ENCODE data around the gene STX8.

STX8 gene

DNA sequence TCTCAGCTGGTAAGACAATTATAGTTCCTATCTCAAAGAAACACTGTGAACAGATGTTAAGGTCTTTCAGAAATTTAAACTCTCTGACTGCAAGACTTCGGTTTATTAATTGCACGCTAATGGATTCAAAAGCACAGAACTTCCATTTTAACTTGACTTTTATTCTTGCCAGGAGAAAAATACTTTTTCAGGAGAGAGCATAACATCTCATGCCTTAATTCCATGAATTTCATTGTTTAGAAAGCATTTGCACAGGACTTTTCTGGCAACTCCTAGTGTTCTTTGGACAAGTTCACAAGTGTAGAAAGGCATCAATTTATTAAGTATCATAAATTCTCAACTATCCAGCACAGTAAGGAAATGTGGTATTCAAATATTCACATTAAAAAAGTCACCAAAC, 22.4 kb downstream of the STX8 start:
- H3K36me3 Mint-ChIP-seq (ENCODE audit: low read depth), result peaks cover 8% of the 10 kb centered on the region
- no peak overlapping the region for H3K4me3 Mint-ChIP-seq
- peaks cover 21% of the 10 kb centered on the region for H3K4me1 Mint-ChIP-seq
- no peaks in the 10 kb centered on the region for H3K27me3 Mint-ChIP-seq (ENCODE audit: low read depth)
- H3K27ac Mint-ChIP-seq, result peak overlapping the region in 2 of 3 experiments; percentile 14 to 32
- TF ChIP-seq, protein P1, sequence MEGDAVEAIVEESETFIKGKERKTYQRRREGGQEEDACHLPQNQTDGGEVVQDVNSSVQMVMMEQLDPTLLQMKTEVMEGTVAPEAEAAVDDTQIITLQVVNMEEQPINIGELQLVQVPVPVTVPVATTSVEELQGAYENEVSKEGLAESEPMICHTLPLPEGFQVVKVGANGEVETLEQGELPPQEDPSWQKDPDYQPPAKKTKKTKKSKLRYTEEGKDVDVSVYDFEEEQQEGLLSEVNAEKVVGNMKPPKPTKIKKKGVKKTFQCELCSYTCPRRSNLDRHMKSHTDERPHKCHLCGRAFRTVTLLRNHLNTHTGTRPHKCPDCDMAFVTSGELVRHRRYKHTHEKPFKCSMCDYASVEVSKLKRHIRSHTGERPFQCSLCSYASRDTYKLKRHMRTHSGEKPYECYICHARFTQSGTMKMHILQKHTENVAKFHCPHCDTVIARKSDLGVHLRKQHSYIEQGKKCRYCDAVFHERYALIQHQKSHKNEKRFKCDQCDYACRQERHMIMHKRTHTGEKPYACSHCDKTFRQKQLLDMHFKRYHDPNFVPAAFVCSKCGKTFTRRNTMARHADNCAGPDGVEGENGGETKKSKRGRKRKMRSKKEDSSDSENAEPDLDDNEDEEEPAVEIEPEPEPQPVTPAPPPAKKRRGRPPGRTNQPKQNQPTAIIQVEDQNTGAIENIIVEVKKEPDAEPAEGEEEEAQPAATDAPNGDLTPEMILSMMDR (IDR thresholded peaks at IDR 0.05; ENCODE audit: unreplicated experiment in 3 of 3), result no peak
- H3K9me3 Mint-ChIP-seq, result no peaks in the 10 kb centered on the region

DNA sequence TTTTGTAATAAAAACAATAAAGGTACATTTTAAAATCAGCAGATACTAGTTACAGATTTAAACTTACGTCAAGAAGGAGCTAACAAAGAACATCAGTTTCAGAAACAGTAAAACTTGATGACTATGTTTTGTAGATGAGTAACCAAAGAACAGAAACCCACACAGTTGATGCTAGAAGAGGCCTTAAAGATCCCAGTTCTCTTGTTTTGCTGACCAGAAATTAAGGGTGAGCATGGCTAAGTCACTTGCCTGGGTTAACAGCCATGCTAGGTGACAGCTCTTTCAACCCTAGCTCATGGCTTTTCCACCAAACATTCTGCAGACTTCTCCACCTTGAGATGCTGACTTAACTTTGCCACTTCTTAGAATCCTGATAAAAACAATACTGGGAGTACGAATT, 26.4 kb downstream of the STX8 start:
- H3K27me3 Mint-ChIP-seq (ENCODE audit: low read depth), result peaks cover 5% of the 10 kb centered on the region
- H3K4me1 Mint-ChIP-seq, result peaks cover 12% of the 10 kb centered on the region
- TF ChIP-seq, protein P1 (IDR thresholded peaks at IDR 0.05; ENCODE audit: unreplicated experiment in 3 of 3), result no peak
- no peak overlapping the region for H3K27ac Mint-ChIP-seq
- peaks cover 4% of the 10 kb centered on the region for H3K36me3 Mint-ChIP-seq (ENCODE audit: low read depth)
- H3K9me3 Mint-ChIP-seq, result no peaks in the 10 kb centered on the region
- H3K4me3 Mint-ChIP-seq, result no peak overlapping the region

DNA sequence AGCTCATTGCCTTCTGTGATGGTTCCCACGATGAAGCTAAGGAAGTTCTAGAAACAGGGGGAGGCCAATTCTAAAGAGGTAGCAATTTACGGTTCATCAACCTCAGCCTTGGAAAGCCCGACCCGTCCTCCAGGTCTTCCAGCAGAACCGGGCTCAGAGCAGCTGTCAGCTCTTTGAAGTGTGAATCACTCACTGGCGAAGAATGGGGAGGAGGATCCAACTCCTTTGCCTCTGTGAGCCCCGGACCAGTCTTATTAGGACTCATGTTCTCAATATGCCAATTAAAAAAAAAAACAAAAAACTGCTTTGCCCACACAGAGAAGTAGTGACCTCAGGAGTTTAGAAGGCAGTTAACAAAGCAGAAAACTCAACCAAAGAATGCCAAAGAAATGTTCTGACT, 31.4 kb downstream of the STX8 start:
- H3K4me3 Mint-ChIP-seq, result no peak overlapping the region
- H3K27ac Mint-ChIP-seq, result no peak overlapping the region
- H3K36me3 Mint-ChIP-seq (ENCODE audit: low read depth), result peaks cover 27% of the 10 kb centered on the region
- peaks cover 5% of the 10 kb centered on the region for H3K27me3 Mint-ChIP-seq (ENCODE audit: low read depth)
- TF ChIP-seq, protein P1 (IDR thresholded peaks at IDR 0.05; ENCODE audit: unreplicated experiment in 3 of 3), result no peak
- no peaks in the 10 kb centered on the region for H3K4me1 Mint-ChIP-seq
- no peaks in the 10 kb centered on the region for H3K9me3 Mint-ChIP-seq

DNA sequence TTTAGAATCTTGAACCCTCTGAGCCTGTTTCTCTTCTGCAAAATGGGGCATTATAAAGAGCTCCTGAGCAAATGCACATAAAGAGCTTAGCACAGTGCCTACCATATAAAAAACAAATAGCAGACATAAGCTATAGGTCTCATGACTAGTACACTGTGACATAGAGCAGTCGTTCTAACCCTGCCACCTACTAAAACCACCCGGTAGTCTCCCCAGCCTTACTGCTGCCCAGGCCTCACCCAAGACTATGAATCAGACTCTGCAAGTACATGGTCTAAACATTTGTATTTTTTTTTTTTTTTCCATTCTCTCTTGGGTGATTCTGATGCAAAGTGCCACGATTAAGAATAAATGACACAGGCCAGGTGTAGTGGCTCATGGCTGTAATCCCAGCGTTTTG, 33.9 kb downstream of the STX8 start:
- Mint-ChIP-seq H3K27me3 (ENCODE audit: low read depth) (peaks cover 5% of the 10 kb centered on the region), H3K36me3 (ENCODE audit: low read depth) (peaks cover 27% of the 10 kb centered on the region), H3K27ac (no peak overlapping the region), H3K4me1 (no peaks in the 10 kb centered on the region), H3K4me3 (no peak overlapping the region), H3K9me3 (no peaks in the 10 kb centered on the region)
- TF ChIP-seq, protein P1 (IDR thresholded peaks at IDR 0.05; ENCODE audit: unreplicated experiment in 3 of 3), result no peak

DNA sequence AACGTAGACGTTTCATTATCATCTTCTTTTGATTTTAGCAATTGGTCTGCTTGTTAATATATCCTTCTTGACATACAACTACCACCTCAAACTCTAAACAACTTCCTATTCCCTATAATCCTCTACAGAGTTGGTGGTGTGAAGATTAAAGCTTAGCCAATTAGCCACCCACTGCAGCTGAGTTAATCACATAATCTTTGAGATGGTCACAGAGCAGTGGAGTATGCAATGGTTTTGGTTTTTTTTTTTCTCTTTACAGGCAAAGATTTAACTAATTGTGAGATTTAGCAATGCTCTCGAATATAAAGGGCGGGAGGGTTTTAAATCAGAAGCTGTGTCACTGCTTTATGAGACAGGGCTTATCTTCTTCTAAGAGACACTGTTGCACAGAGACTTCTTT, 37.0 kb downstream of the STX8 start:
- H3K4me3 Mint-ChIP-seq, result no peak overlapping the region
- H3K4me1 Mint-ChIP-seq, result no peaks in the 10 kb centered on the region
- H3K9me3 Mint-ChIP-seq, result no peaks in the 10 kb centered on the region
- H3K27me3 Mint-ChIP-seq (ENCODE audit: low read depth), result no peaks in the 10 kb centered on the region
- H3K27ac Mint-ChIP-seq, result no peak overlapping the region
- H3K36me3 Mint-ChIP-seq (ENCODE audit: low read depth), result peaks cover 23% of the 10 kb centered on the region
- TF ChIP-seq, protein P1 (IDR thresholded peaks at IDR 0.05; ENCODE audit: unreplicated experiment in 3 of 3), result no peak

DNA sequence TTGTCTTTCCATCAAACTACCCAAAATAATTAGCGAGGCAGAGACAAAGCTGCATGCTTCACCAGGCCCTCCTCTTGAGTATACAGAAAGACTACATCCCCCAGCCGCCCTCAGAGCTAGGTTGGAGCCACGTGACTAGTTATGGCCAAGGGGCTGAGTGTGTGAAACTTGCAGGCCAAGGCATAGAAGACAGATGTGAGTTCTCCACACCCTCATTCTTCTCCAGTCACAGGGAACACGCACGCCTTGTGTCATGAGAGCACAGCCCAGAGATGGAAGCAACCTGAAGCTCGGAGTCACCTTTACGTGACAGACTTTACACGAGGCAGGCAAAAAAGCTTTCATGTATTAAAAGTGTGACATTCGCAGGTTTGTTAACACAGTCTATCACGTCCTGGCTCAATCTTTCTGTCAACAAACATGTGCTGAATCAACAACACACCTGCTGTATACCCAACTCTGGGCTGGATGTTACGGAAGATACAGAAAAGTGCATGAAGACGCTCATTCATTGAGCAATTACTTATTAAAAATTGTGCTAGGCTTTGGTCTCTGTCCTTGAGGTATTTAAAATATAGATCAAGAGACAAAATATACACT, 38.3 kb downstream of the STX8 start:
- Mint-ChIP-seq H3K36me3 (ENCODE audit: low read depth) (peaks cover 15% of the 10 kb centered on the region), H3K4me3 (no peak overlapping the region), H3K27ac (no peak overlapping the region), H3K27me3 (ENCODE audit: low read depth) (no peaks in the 10 kb centered on the region), H3K9me3 (no peaks in the 10 kb centered on the region), H3K4me1 (no peaks in the 10 kb centered on the region)
- TF ChIP-seq, protein P1 (IDR thresholded peaks at IDR 0.05; ENCODE audit: unreplicated experiment in 3 of 3), result no peak

All from nephron (organoid).